ENCODE data around the gene CYTH1. TPM values are rescaled to one million over a fixed set of nuclear protein-coding genes. Genes with fewer than 3 reads are reported as not detected.

Gene CYTH1
- total RNA-seq, 1 experiment from 2014 or later: 9.7 TPM

DNA sequence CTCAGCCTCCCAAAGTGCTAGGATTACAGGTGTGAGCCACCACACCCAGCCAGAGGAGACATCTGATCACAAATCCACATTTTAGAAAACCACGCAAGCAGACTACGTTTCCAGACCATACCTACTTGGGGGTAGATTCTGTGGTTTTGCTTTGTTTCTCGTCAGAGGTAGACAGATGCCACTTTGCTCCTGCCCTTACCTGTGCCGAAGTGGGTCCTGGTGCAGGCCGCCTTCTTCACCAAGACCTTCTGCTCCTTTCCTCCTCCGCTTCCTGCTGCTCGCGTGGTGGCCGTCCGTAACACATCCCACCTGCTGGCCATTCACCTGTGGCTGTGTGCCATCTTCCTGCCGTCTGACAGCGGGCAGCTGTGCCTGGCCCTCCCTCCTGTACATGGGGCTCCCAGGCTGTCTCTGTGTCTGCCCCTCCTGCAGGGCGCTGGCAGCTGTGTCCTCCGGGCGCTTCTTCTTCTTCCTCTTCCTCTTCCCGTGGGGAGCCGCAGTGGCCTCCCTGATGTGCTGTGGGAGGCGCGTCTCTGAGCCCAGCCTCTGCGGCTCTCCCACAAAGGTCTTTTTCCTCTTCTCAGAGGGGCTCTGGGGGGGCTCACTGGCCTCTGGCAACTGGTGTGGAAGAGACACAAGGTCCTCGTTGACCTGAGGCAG lies 21.2 kb upstream of the CYTH1 start:
- no peak overlapping the region for H2AK5ac ChIP-seq (ENCODE audit: insufficient read length, low read length)
- H3K9me3 Mint-ChIP-seq: no peaks in the 10 kb centered on the region
- no peak overlapping the region for H2AFZ ChIP-seq (ENCODE audit: low read length)
- WGBS (ENCODE audit: extremely low coverage, insufficient read length, low lambda C conversion rate): no CpG with 5 or more reads among the region's 21 CpGs
- no peaks in the 10 kb centered on the region for H4K20me1 ChIP-seq (ENCODE audit: control insufficient read depth, insufficient read depth, insufficient read length)
- H2BK20ac ChIP-seq (ENCODE audit: low read depth, low read length, poor library complexity, severe bottlenecking): no peak overlapping the region
- no peaks in the 10 kb centered on the region; the same call in 1 of the 2 replicates for H3K27me3 Mint-ChIP-seq (ENCODE audit: low read depth)
- no peak overlapping the region for H3K23ac ChIP-seq (ENCODE audit: insufficient read length, low read depth, low read length)
- H4K91ac ChIP-seq (ENCODE audit: insufficient read length, low read depth, low read length): no peak overlapping the region
- no peak overlapping the region for H3K27ac ChIP-seq (ENCODE audit: insufficient read length, low read depth, low read length)
- TF ChIP-seq, protein P1, sequence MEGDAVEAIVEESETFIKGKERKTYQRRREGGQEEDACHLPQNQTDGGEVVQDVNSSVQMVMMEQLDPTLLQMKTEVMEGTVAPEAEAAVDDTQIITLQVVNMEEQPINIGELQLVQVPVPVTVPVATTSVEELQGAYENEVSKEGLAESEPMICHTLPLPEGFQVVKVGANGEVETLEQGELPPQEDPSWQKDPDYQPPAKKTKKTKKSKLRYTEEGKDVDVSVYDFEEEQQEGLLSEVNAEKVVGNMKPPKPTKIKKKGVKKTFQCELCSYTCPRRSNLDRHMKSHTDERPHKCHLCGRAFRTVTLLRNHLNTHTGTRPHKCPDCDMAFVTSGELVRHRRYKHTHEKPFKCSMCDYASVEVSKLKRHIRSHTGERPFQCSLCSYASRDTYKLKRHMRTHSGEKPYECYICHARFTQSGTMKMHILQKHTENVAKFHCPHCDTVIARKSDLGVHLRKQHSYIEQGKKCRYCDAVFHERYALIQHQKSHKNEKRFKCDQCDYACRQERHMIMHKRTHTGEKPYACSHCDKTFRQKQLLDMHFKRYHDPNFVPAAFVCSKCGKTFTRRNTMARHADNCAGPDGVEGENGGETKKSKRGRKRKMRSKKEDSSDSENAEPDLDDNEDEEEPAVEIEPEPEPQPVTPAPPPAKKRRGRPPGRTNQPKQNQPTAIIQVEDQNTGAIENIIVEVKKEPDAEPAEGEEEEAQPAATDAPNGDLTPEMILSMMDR (conservative IDR thresholded peaks at IDR 0.05): no peak
- H3K14ac ChIP-seq (ENCODE audit: insufficient read depth, low read length): no peak overlapping the region
- H3K79me1 ChIP-seq (ENCODE audit: insufficient read depth, low read depth, low read length, poor library complexity, severe bottlenecking): no peaks in the 10 kb centered on the region
- no peak overlapping the region for H4K8ac ChIP-seq (replicated peaks; ENCODE audit: insufficient read length, low read depth, low read length)
- no peak overlapping the region for H3K9ac ChIP-seq (ENCODE audit: extremely low read depth, insufficient read length, low read length)
- no peak overlapping the region for H3K4me2 ChIP-seq (ENCODE audit: insufficient read depth, insufficient read length, low read length)
- H3K4me1 ChIP-seq (ENCODE audit: insufficient read depth, low read length): no peaks in the 10 kb centered on the region
- no peak overlapping the region for H2BK15ac ChIP-seq (ENCODE audit: low read depth, low read length)
- no peak overlapping the region for H2BK12ac ChIP-seq (ENCODE audit: insufficient read length, low read depth, low read length)
- H3K36me3 Mint-ChIP-seq (ENCODE audit: insufficient read depth in 1 of 3, low read depth in 3 of 3): peaks cover 57 to 88% (median 82%) of the 10 kb centered on the region in 3 experiments
- H3K4me3 Mint-ChIP-seq: no peak overlapping the region
- no peak overlapping the region for H3T11ph ChIP-seq (ENCODE audit: low read length)
- DNase-seq: no peak
- no peak overlapping the region for H4K5ac ChIP-seq (ENCODE audit: insufficient read length, low read depth, low read length)
- H3K27me3 ChIP-seq (ENCODE audit: insufficient read depth, low read length): no peaks in the 10 kb centered on the region
- no peak overlapping the region for H3K18ac ChIP-seq (ENCODE audit: insufficient read length, low read depth, low read length)
- H3K27ac Mint-ChIP-seq: no peak overlapping the region
- H2BK120ac ChIP-seq (ENCODE audit: low read depth, low read length, poor library complexity, severe bottlenecking): no peak overlapping the region
- no peaks in the 10 kb centered on the region for H3K23me2 ChIP-seq (ENCODE audit: insufficient read length, low read depth, low read length, poor library complexity, severe bottlenecking)
- no peak overlapping the region for H3K4ac ChIP-seq (ENCODE audit: low read depth, low read length)
- no peaks in the 10 kb centered on the region for H3K4me1 Mint-ChIP-seq
- H2BK5ac ChIP-seq (ENCODE audit: insufficient read length, low read length): no peak overlapping the region
- H3K79me2 ChIP-seq (ENCODE audit: insufficient read depth, low read length): no peaks in the 10 kb centered on the region
- no peaks in the 10 kb centered on the region for H3K9me3 ChIP-seq (ENCODE audit: control insufficient read depth, low read depth, low read length)
- no peak overlapping the region for H3K56ac ChIP-seq (ENCODE audit: insufficient read length, low read depth, low read length)
